Liver (tissue), 9 donors: Measurements from ENCODE around the gene UTF1. TPM values are rescaled to one million over a fixed set of nuclear protein-coding genes. Genes with fewer than 3 reads are reported as not detected.

Experiments used
- DNase-seq: peaks from one replicate; pipeline ENCODE4 v3.0.0-alpha.2; 2017; ENCODE audit warnings: low spot score
- H3K27ac ChIP-seq, 2 donors: one replicate each; pipeline ENCODE4 v1.7.0; 2013; ENCODE audit warnings: inconsistent platforms in 2 of 2, low read length in 2 of 2, control low read depth in 1 of 2, low read depth in 1 of 2, mild to moderate bottlenecking in 1 of 2
- H3K27me3 ChIP-seq, 4 donors: one replicate each; pipeline versions ENCODE4 v1.6.1 to v1.7.0; 2013; ENCODE audit warnings: low read length in 3 of 4, inconsistent platforms in 1 of 4, mild to moderate bottlenecking in 1 of 4, moderate library complexity in 1 of 4; ENCODE audit not compliant: control insufficient read depth in 4 of 4, insufficient read depth in 4 of 4
- H3K36me3 ChIP-seq, 4 donors: one replicate each; pipeline versions ENCODE4 v1.6.1 to v1.7.0; 2013; ENCODE audit warnings: low read length in 3 of 4, mild to moderate bottlenecking in 3 of 4, low read depth in 1 of 4, moderate library complexity in 1 of 4; ENCODE audit not compliant: control insufficient read depth in 4 of 4, insufficient read depth in 3 of 4
- H3K4me1 ChIP-seq, 4 donors: one replicate each; pipeline versions ENCODE4 v1.6.1 to v1.7.0; 2013; ENCODE audit warnings: low read length in 3 of 4, mild to moderate bottlenecking in 3 of 4, moderate library complexity in 1 of 4; ENCODE audit not compliant: control insufficient read depth in 4 of 4, insufficient read depth in 4 of 4
- H3K4me3 ChIP-seq, 3 donors: one replicate each; pipeline versions ENCODE4 v1.6.1 to v1.7.0; 2013; ENCODE audit warnings: low read length in 3 of 3, control low read depth in 1 of 3, low read depth in 1 of 3, mild to moderate bottlenecking in 1 of 3
- H3K9ac ChIP-seq, 2 donors: one replicate each; pipeline ENCODE4 v1.7.0; 2013; ENCODE audit warnings: low read length in 2 of 2, mild to moderate bottlenecking in 2 of 2, moderate library complexity in 2 of 2, control low read depth in 1 of 2, low read depth in 1 of 2
- H3K9me3 ChIP-seq, 4 donors: one replicate each; pipeline versions ENCODE4 v1.6.1 to v1.7.0; 2013; ENCODE audit warnings: low read length in 3 of 4; ENCODE audit not compliant: control insufficient read depth in 4 of 4
- ATF3 ChIP-seq: IDR thresholded peaks from 2 replicates; pipeline ENCODE4 v1.6.1; 2016; ENCODE audit warnings: antibody characterized with exemption
- CTCF ChIP-seq: fragments of 150-350 bp; IDR thresholded peaks from 2 replicates; pipeline ENCODE4 v1.5.1; 2017; ENCODE audit warnings: improper control_type of control experiment, low read depth, low read length; ENCODE audit not compliant: missing input control
- EGR1 ChIP-seq, 2 donors: IDR thresholded peaks; 2 replicates each; pipeline ENCODE4 v1.6.1; 2016 to 2018; ENCODE audit warnings: antibody characterized with exemption in 2 of 2, low read depth in 2 of 2
- FOXA1 ChIP-seq: IDR thresholded peaks from 2 replicates; pipeline ENCODE4 v1.6.1; 2016; ENCODE audit warnings: antibody characterized with exemption
- FOXA2 ChIP-seq: IDR thresholded peaks from 2 replicates; pipeline ENCODE4 v1.6.1; 2016; ENCODE audit warnings: antibody characterized with exemption
- GABPA ChIP-seq, 2 donors: IDR thresholded peaks in 1 of 2; conservative IDR thresholded peaks in 1 of 2; 2 replicates each; pipeline ENCODE4 v1.6.1; 2016; ENCODE audit warnings: antibody characterized with exemption in 2 of 2, mild to moderate bottlenecking in 1 of 2, moderate library complexity in 1 of 2
- HNF4A ChIP-seq, 2 donors: conservative IDR thresholded peaks; 2 replicates each; pipeline ENCODE4 v1.6.1; 2016; ENCODE audit warnings: antibody characterized with exemption in 2 of 2, mild to moderate bottlenecking in 2 of 2
- HNF4G ChIP-seq: IDR thresholded peaks from 2 replicates; pipeline ENCODE4 v1.6.1; 2016; ENCODE audit warnings: antibody characterized with exemption
- JUND ChIP-seq, 2 donors: IDR thresholded peaks; 2 replicates each; pipeline ENCODE4 v1.6.1; 2016; ENCODE audit warnings: antibody characterized with exemption in 2 of 2
- MAX ChIP-seq: IDR thresholded peaks from 2 replicates; pipeline ENCODE4 v1.6.1; 2016; ENCODE audit warnings: antibody characterized with exemption
- NR2F2 ChIP-seq: IDR thresholded peaks from 2 replicates; pipeline ENCODE4 v1.6.1; 2016; ENCODE audit warnings: antibody characterized with exemption
- RAD21 ChIP-seq, 2 donors: IDR thresholded peaks; 2 replicates each; pipeline ENCODE4 v1.6.1; 2016; ENCODE audit warnings: antibody characterized with exemption in 2 of 2, mild to moderate bottlenecking in 2 of 2
- REST ChIP-seq: IDR thresholded peaks from 2 replicates; pipeline ENCODE4 v1.6.1; 2016; ENCODE audit warnings: antibody characterized with exemption, mild to moderate bottlenecking
- RXRA ChIP-seq, 2 donors: IDR thresholded peaks; 2 replicates each; pipeline ENCODE4 v1.6.1; 2017 to 2018; ENCODE audit warnings: antibody characterized with exemption in 2 of 2, mild to moderate bottlenecking in 1 of 2
- SP1 ChIP-seq: IDR thresholded peaks from 2 replicates; pipeline ENCODE4 v1.6.1; 2018; ENCODE audit warnings: antibody characterized with exemption, mild to moderate bottlenecking
- TAF1 ChIP-seq: conservative IDR thresholded peaks from 2 replicates; pipeline ENCODE4 v1.6.1; 2016; ENCODE audit warnings: antibody characterized with exemption, mild to moderate bottlenecking
- YY1 ChIP-seq: IDR thresholded peaks from 2 replicates; pipeline ENCODE4 v1.6.1; 2016; ENCODE audit warnings: antibody characterized with exemption, mild to moderate bottlenecking
- ZBTB33 ChIP-seq: IDR thresholded peaks from 2 replicates; pipeline ENCODE4 v1.6.1; 2016; ENCODE audit warnings: antibody characterized with exemption
- WGBS: extraction: QIAGEN DNeasy Blood & Tissue Kit; methylation state at CpG from one replicate; pipeline ENCODE4 v1.1.7; 2013; 5-methylcytosine and 5-hydroxymethylcytosine counted together
- polyA plus RNA-seq, 2 donors: library from polyadenylated mRNA; stranded (reverse) in 1 of 2; unstranded in 1 of 2; fragments of 200-250 nt in 1 of 2; fragments of >200 nt in 1 of 2; fragmentation: Nextera tagmentation in 1 of 2; extraction: Ambion mirVana in 1 of 2; gene quantifications; one replicate each; pipeline versions ENCODE4 v1.2.1 to v1.2.3, GENCODE V29; 2013 to 2015
- total RNA-seq, 2 donors: library from RNA; depleted of rRNA; stranded (reverse); fragments of >200 nt; gene quantifications; one replicate each; pipeline ENCODE4 v1.2.3, GENCODE V29; 2014
- donor health status: healthy.
- donor health status: healthy.
- donor health status: healthy.
- donor health status: healthy.
- donor health status: healthy.

The UTF1 gene
- total and polyA plus RNA-seq, 4 donors: not detected

GRCh38 chr10:133262696-133263095 is 32.7 kb downstream of the UTF1 start:
- Histone ChIP-seq H3K9ac (no peak overlapping the region), H3K4me1 (peaks cover 5 to 19% (median 10%) of the 10 kb centered on the region in 4 donors), H3K4me3 (no peak overlapping the region), H3K27me3 (no peaks in the 10 kb centered on the region), H3K9me3 (no peaks in the 10 kb centered on the region), H3K27ac (no peak overlapping the region), H3K36me3 (peaks cover 0 to 5% (median 3%) of the 10 kb centered on the region in 4 donors)
- TF ChIP-seq GABPA (IDR thresholded peaks at IDR 0.05 in 1 of 2, conservative IDR thresholded peaks at IDR 0.05 in 1 of 2) (no peak), MAX (no peak), ATF3 (no peak), FOXA2 (no peak), REST (no peak), TAF1 (no peak), HNF4G (no peak), CTCF (no peak), HNF4A (conservative IDR thresholded peaks at IDR 0.05) (no peak), EGR1 (IDR thresholded peaks at IDR 0.05; ENCODE audit: low read depth in 2 of 2) (no peak), FOXA1 (no peak), RAD21 (IDR thresholded peaks at IDR 0.05) (no peak), SP1 (no peak), ZBTB33 (no peak), YY1 (no peak), NR2F2 (no peak), JUND (IDR thresholded peaks at IDR 0.05) (no peak), RXRA (IDR thresholded peaks at IDR 0.05) (no peak)
- 88% methylated on average over 14 of the region's 14 CpGs for WGBS
- no peak for DNase-seq
